KMS-11 (cell line): ENCODE data around the gene CCDC92B.

Experiments used
- H2AFZ ChIP-seq: fragments of 200-600 bp; sonication (generic); 2 replicates; pipeline ENCODE4 v1.6.1; 2016; ENCODE audit warnings: antibody characterized with exemption, mixed run types, low read depth
- H3K27ac ChIP-seq: fragments of 200-600 bp; sonication (generic); 2 replicates; pipeline ENCODE4 v1.6.1; 2016; ENCODE audit warnings: mild to moderate bottlenecking, mixed run types
- H3K27me3 ChIP-seq: fragments of 200-600 bp; sonication (generic); 2 replicates; pipeline ENCODE4 v1.6.1; 2017; ENCODE audit warnings: mild to moderate bottlenecking, low read depth, mixed run types, moderate library complexity; ENCODE audit not compliant: insufficient read depth
- H3K36me3 ChIP-seq: fragments of 200-600 bp; sonication (generic); 2 replicates; pipeline ENCODE4 v1.6.1; 2017; ENCODE audit warnings: mild to moderate bottlenecking, mixed run types; ENCODE audit not compliant: insufficient read depth
- H3K4me1 ChIP-seq: fragments of 200-600 bp; sonication (generic); 2 replicates; pipeline ENCODE4 v1.6.1; 2016; ENCODE audit warnings: mild to moderate bottlenecking, low read depth, mixed run types; ENCODE audit not compliant: poor library complexity, severe bottlenecking
- H3K4me2 ChIP-seq: fragments of 200-600 bp; sonication (generic); 2 replicates; pipeline ENCODE4 v1.7.0; 2016; ENCODE audit warnings: mild to moderate bottlenecking, mixed run types
- H3K4me3 ChIP-seq: fragments of 200-600 bp; sonication (generic); IDR thresholded peaks from 2 replicates; pipeline ENCODE4 v1.6.1; 2017; ENCODE audit warnings: low read depth, low read length, mixed read lengths; ENCODE audit not compliant: insufficient read depth
- H3K79me2 ChIP-seq: fragments of 200-600 bp; sonication (generic); 2 replicates; pipeline ENCODE4 v1.6.1; 2016; ENCODE audit warnings: low read depth, mixed run types; ENCODE audit not compliant: insufficient read depth
- H3K9ac ChIP-seq: fragments of 200-600 bp; sonication (generic); 2 replicates; pipeline ENCODE4 v1.6.1; 2016; ENCODE audit warnings: mild to moderate bottlenecking, mixed run types
- H4K20me1 ChIP-seq: fragments of 200-600 bp; sonication (generic); 2 replicates; pipeline ENCODE4 v1.6.1; 2016; ENCODE audit warnings: mild to moderate bottlenecking, mixed run types; ENCODE audit not compliant: insufficient read depth
- CTCF ChIP-seq: fragments of 200-600 bp; sonication (generic); conservative IDR thresholded peaks from 2 replicates; pipeline ENCODE4 v1.6.1; 2017; ENCODE audit warnings: low read depth, mild to moderate bottlenecking, antibody characterized with exemption, low read length, moderate library complexity, mixed read lengths

CCDC92B gene

GRCh38 chr17:2775206-2775605 is 25.8 kb upstream of the CCDC92B start:
- no peak overlapping the region for H2AFZ ChIP-seq
- TF ChIP-seq CTCF, result no peak
- no peak overlapping the region for H3K4me2 ChIP-seq
- H3K27me3 ChIP-seq, result peaks cover 35% of the 10 kb centered on the region; the same call in 1 of the 2 replicates
- H3K36me3 ChIP-seq, result no peaks in the 10 kb centered on the region
- no peaks in the 10 kb centered on the region for H4K20me1 ChIP-seq
- no peak overlapping the region for H3K9ac ChIP-seq
- H3K4me1 ChIP-seq, result no peaks in the 10 kb centered on the region
- H3K4me3 ChIP-seq, result no peak overlapping the region
- H3K79me2 ChIP-seq, result no peaks in the 10 kb centered on the region
- no peak overlapping the region for H3K27ac ChIP-seq

- no peaks in the 10 kb centered on the region for H3K36me3 ChIP-seq
- no peak overlapping the region for H3K4me2 ChIP-seq
- no peaks in the 10 kb centered on the region for H3K79me2 ChIP-seq
- peaks cover 42% of the 10 kb centered on the region; the same call in 1 of the 2 replicates for H3K27me3 ChIP-seq
- H3K4me3 ChIP-seq, result no peak overlapping the region
- TF ChIP-seq CTCF, result no peak
- H4K20me1 ChIP-seq, result no peaks in the 10 kb centered on the region
- H3K9ac ChIP-seq, result no peak overlapping the region
- H3K4me1 ChIP-seq, result no peaks in the 10 kb centered on the region
- no peak overlapping the region for H2AFZ ChIP-seq
- H3K27ac ChIP-seq, result no peak overlapping the region
Measured at GRCh38 chr17:2770129-2770528, 20.7 kb upstream of the CCDC92B start.

- no peaks in the 10 kb centered on the region for H4K20me1 ChIP-seq
- H3K27me3 ChIP-seq, result peaks cover 14% of the 10 kb centered on the region; the same call in 1 of the 2 replicates
- H3K9ac ChIP-seq, result no peak overlapping the region
- TF ChIP-seq CTCF, result no peak
- no peaks in the 10 kb centered on the region for H3K36me3 ChIP-seq
- no peak overlapping the region for H3K4me3 ChIP-seq
- no peak overlapping the region for H3K4me2 ChIP-seq
- no peaks in the 10 kb centered on the region for H3K4me1 ChIP-seq
- no peak overlapping the region for H3K27ac ChIP-seq
- H3K79me2 ChIP-seq, result no peaks in the 10 kb centered on the region
- H2AFZ ChIP-seq, result no peak overlapping the region
Measured at GRCh38 chr17:2758870-2759269, 9.4 kb upstream of the CCDC92B start.

GRCh38 chr17:2755891-2756724 is 6.7 kb upstream of the CCDC92B start:
- H2AFZ ChIP-seq, result no peak overlapping the region
- no peak for TF ChIP-seq CTCF
- H3K4me1 ChIP-seq, result no peaks in the 10 kb centered on the region
- no peak overlapping the region for H3K4me3 ChIP-seq
- H3K27ac ChIP-seq, result no peak overlapping the region
- peaks cover 5% of the 10 kb centered on the region; the same call in 1 of the 2 replicates for H3K27me3 ChIP-seq
- no peaks in the 10 kb centered on the region for H3K36me3 ChIP-seq
- H3K9ac ChIP-seq, result no peak overlapping the region
- H3K79me2 ChIP-seq, result no peaks in the 10 kb centered on the region
- no peak overlapping the region for H3K4me2 ChIP-seq
- H4K20me1 ChIP-seq, result no peaks in the 10 kb centered on the region
